Vagina (tissue), 2 donors: ENCODE results near the gene GAS7. TPM values are rescaled to one million over a fixed set of nuclear protein-coding genes. Genes with fewer than 3 reads are reported as not detected.
A peak's percentile ranks its signal among the peaks of the same experiment; 100 is the strongest.

Experiments
- DNase-seq, 2 donors: peaks; one replicate each; pipeline ENCODE4 v3.0.0-alpha.2; 2017; ENCODE audit errors: extremely low spot score in 2 of 2
- H3K27ac ChIP-seq: fragments of 200-600 bp; sonication (generic); one replicate; pipeline ENCODE4 v1.5.1; 2019
- H3K27me3 ChIP-seq: fragments of 200-600 bp; sonication (generic); one replicate; pipeline ENCODE4 v1.5.1; 2019
- H3K36me3 ChIP-seq, 2 donors: fragments of 200-600 bp; sonication (generic); one replicate each; pipeline ENCODE4 v1.5.1; 2017 to 2019
- H3K4me1 ChIP-seq: fragments of 200-600 bp; sonication (generic); one replicate; pipeline ENCODE4 v1.5.1; 2019
- H3K4me3 ChIP-seq, 2 donors: fragments of 200-600 bp; sonication (generic); 1 replicate in 1 of 2; 2 replicates in 1 of 2; pipeline ENCODE4 v1.5.1; 2016 to 2019
- H3K9me3 ChIP-seq: fragments of 200-600 bp; sonication (generic); one replicate; pipeline ENCODE4 v1.5.1; 2019
- POLR2A ChIP-seq, 2 donors: fragments of 450-650 bp; IDR thresholded peaks; one replicate each; pipeline ENCODE4 v1.6.1; 2017; ENCODE audit warnings: antibody characterized with exemption in 2 of 2, mild to moderate bottlenecking in 2 of 2, moderate library complexity in 2 of 2
- POLR2AphosphoS5 ChIP-seq, 2 donors: sonication (generic); formaldehyde crosslinking; IDR thresholded peaks; one replicate each; pipeline ENCODE4 v1.9.0; 2017; ENCODE audit warnings: antibody characterized with exemption in 2 of 2, mild to moderate bottlenecking in 2 of 2, low read depth in 1 of 2; ENCODE audit not compliant: insufficient read depth in 1 of 2
- intact Hi-C: fragments of 100-400 bp; cut with DNase I; formaldehyde crosslinking; loops from one replicate; pipeline ENCODE4 v1.15.1; 2023
- total RNA-seq: library from RNA; depleted of rRNA; stranded (reverse); fragments of >200 nt; gene quantifications from one replicate; pipeline ENCODE4 v1.2.3, GENCODE V29; 2016
- TF ChIP-seq, protein P1 (sequence below), 3 experiments: fragments of 450-650 bp in 2 of 3; fragments of 200-600 bp in 1 of 3; sonication (generic) in 1 of 3; IDR thresholded peaks; one replicate each; pipeline ENCODE4 v1.5.1; 2017 to 2019; ENCODE audit warnings: antibody characterized with exemption in 3 of 3, mild to moderate bottlenecking in 2 of 3, moderate library complexity in 2 of 3

GAS7 gene
- total RNA-seq, 1 donor from 2014 or later: 47.1 TPM

DNA sequence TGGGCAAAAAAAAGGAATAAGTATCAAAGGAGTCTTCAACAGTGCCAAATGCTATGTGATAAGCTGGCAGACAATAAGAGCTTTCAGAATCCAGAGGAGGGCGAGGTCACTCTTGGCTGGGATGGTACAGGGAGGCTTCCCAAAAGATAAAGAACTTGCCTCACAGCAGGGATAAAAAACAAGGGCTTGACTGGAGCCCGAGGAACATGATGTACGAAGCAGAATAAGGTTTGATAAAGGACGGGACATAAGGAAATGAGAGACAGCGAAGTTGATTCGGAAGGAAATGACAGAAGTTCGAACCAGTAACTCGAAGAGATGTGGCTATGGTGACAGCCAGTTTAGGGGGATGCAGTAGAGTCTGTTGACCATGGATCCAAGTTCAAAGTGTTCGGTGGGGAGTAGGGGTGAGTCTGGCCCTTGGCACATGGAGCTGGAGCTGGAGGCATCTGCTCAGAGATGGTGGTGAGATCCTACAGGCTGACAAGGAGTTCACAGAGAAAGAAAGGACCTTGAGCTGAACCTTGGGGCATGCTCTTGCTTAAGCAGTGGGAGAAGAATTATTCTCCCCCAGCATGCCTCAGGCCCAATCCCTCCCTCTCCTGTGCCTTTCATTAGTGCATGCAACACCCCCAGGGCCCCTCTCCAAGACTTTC lies 155.7 kb downstream of the GAS7 start:
- no peaks in the 10 kb centered on the region for H3K27me3 ChIP-seq
- TF ChIP-seq POLR2AphosphoS5 (IDR thresholded peaks at IDR 0.05; ENCODE audit: insufficient read depth in 1 of 2, low read depth in 1 of 2): no peak
- TF ChIP-seq, protein P1, sequence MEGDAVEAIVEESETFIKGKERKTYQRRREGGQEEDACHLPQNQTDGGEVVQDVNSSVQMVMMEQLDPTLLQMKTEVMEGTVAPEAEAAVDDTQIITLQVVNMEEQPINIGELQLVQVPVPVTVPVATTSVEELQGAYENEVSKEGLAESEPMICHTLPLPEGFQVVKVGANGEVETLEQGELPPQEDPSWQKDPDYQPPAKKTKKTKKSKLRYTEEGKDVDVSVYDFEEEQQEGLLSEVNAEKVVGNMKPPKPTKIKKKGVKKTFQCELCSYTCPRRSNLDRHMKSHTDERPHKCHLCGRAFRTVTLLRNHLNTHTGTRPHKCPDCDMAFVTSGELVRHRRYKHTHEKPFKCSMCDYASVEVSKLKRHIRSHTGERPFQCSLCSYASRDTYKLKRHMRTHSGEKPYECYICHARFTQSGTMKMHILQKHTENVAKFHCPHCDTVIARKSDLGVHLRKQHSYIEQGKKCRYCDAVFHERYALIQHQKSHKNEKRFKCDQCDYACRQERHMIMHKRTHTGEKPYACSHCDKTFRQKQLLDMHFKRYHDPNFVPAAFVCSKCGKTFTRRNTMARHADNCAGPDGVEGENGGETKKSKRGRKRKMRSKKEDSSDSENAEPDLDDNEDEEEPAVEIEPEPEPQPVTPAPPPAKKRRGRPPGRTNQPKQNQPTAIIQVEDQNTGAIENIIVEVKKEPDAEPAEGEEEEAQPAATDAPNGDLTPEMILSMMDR (IDR thresholded peaks at IDR 0.05): no peak
- no peak for TF ChIP-seq POLR2A (IDR thresholded peaks at IDR 0.05)
- H3K27ac ChIP-seq: no peak overlapping the region
- H3K4me3 ChIP-seq: no peak overlapping the region
- intact Hi-C loops: no loop called here
- H3K9me3 ChIP-seq: no peaks in the 10 kb centered on the region
- H3K36me3 ChIP-seq: no peaks in the 10 kb centered on the region
- no peak for DNase-seq
- no peaks in the 10 kb centered on the region for H3K4me1 ChIP-seq

DNA sequence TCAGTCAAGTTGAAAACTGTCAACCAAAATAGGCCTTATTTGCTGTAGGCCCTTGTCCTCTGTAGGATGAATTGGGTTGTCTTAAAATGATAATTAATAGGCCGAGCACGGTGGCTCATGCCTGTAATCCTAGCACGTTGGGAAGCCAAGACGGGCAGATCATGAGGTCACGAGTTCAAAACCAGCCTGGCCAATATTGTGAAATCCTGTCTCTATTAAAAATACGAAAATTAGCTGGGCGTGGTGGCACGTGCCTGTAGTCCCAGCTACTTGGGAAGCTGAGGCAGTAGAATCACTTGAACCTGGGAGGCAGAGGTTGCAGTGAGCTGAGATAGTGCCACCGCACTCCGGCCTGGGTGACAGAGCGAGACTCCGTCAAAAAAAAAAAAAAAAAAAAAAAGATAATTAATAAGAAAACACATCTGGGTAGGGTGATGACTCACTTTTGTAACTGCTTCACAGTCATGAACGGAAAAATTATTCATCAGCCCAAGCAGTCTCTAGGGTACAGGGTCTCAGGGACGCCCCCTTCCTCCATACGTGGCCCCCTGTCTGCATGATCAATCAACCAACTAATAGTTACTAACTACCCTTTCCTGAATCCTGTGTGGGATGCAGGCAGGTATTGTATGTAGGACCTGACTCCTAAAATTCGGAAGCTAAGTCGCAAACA lies 156.4 kb downstream of the GAS7 start:
- no peak for TF ChIP-seq POLR2AphosphoS5 (IDR thresholded peaks at IDR 0.05; ENCODE audit: insufficient read depth in 1 of 2, low read depth in 1 of 2)
- TF ChIP-seq POLR2A (IDR thresholded peaks at IDR 0.05): no peak
- TF ChIP-seq, protein P1 (IDR thresholded peaks at IDR 0.05): no peak
- H3K4me1 ChIP-seq: no peaks in the 10 kb centered on the region
- intact Hi-C loops: no loop called here
- no peak overlapping the region for H3K27ac ChIP-seq
- H3K4me3 ChIP-seq: no peak overlapping the region
- no peaks in the 10 kb centered on the region for H3K27me3 ChIP-seq
- no peaks in the 10 kb centered on the region for H3K9me3 ChIP-seq
- DNase-seq: no peak
- H3K36me3 ChIP-seq: no peaks in the 10 kb centered on the region

DNA sequence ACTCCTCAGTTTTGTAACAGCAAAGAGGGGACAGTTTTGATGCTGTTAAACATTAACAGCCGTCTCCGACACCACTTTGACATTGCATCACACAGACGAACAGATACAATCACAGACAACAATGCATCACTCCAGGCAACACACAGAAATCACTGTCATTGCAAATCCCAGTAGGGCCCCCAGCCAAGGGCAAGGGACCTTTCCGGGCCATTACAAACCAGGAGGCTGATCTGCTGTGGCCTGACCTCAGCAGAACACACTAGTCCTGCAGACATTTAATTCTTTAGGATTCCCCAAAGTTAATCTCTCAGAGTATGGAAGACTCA lies 157.2 kb downstream of the GAS7 start:
- no peak overlapping the region for H3K27ac ChIP-seq

DNA sequence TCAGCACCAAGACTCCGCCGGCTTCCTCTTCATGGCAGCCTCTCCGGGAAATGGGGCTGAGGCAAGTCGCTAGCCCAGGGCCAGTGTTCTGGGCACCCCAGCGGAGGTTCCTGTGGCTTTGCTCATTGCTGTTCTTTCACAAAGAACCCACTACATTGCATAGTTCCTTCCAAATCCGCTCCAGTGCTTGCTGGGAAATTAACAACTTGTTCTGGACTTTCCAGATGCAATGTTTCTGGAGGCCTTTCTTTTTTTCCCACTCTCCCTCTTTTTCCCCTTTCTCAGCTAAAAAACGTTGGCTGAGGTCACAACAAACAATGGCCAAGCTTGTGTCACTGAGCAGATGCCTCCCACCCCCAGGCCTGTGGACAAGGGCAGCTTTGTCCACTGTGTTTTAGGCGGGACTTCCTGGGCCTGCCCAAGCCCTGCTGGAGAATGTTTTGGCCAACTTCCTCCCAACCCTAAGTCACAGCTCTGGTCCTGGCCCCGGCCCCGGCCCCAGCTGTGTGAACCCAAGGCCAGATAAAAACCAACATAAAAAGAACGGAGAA lies 161.8 kb downstream of the GAS7 start:
- H3K27ac ChIP-seq: peak overlapping the region; percentile 26
- intact Hi-C loops: no loop called here
- DNase-seq: no peak
- TF ChIP-seq POLR2A (IDR thresholded peaks at IDR 0.05) (no peak), POLR2AphosphoS5 (IDR thresholded peaks at IDR 0.05; ENCODE audit: insufficient read depth in 1 of 2, low read depth in 1 of 2) (peak in 1 of 2 donors; percentile 61)
- TF ChIP-seq, protein P1 (IDR thresholded peaks at IDR 0.05): no peak
- no peaks in the 10 kb centered on the region for H3K9me3 ChIP-seq
- peaks cover 13% of the 10 kb centered on the region for H3K4me1 ChIP-seq
- no peaks in the 10 kb centered on the region for H3K36me3 ChIP-seq
- H3K27me3 ChIP-seq: no peaks in the 10 kb centered on the region
- H3K4me3 ChIP-seq: peak overlapping the region in 1 of 2 donors; percentile 20

More for the DNA sequence above, 157.2 kb downstream of the GAS7 start:
- H3K4me3 ChIP-seq: no peak overlapping the region
- intact Hi-C loops: no loop called here
- DNase-seq: no peak
- TF ChIP-seq POLR2A (IDR thresholded peaks at IDR 0.05): no peak
- TF ChIP-seq POLR2AphosphoS5 (IDR thresholded peaks at IDR 0.05; ENCODE audit: insufficient read depth in 1 of 2, low read depth in 1 of 2): no peak
- TF ChIP-seq, protein P1 (IDR thresholded peaks at IDR 0.05): no peak
- H3K4me1 ChIP-seq: no peaks in the 10 kb centered on the region
- no peaks in the 10 kb centered on the region for H3K9me3 ChIP-seq
- H3K27me3 ChIP-seq: no peaks in the 10 kb centered on the region
- H3K36me3 ChIP-seq: no peaks in the 10 kb centered on the region

DNA sequence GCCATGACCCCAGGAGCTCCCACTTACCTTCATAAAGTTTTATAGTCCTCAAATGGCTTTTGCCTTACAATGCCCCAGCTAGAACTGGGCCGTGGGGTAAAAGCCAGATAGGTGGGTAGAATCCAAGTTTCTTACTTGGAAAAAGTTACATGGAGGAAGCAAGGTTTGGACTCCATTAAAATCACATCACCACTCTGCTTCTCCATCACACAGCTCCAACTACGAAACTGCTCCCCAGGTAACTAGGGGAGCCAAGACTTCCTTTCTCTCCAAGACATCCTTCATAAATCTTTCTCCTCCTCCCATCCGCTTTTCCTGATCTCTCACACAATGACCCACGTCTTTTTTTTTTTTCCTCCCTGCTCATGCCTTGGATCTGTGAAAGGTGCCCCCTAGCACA lies 162.5 kb downstream of the GAS7 start:
- Histone ChIP-seq H3K9me3 (no peaks in the 10 kb centered on the region), H3K36me3 (no peaks in the 10 kb centered on the region), H3K27ac (peak overlapping the region; percentile 26), H3K4me1 (peaks cover 19% of the 10 kb centered on the region), H3K4me3 (peak overlapping the region in 1 of 2 donors; percentile 20), H3K27me3 (no peaks in the 10 kb centered on the region)
- no peak for DNase-seq
- intact Hi-C loops: no loop called here
- TF ChIP-seq POLR2A (IDR thresholded peaks at IDR 0.05) (no peak), POLR2AphosphoS5 (IDR thresholded peaks at IDR 0.05; ENCODE audit: insufficient read depth in 1 of 2, low read depth in 1 of 2) (no peak)
- TF ChIP-seq, protein P1 (IDR thresholded peaks at IDR 0.05): no peak
